H1 (cell line): ENCODE measurements around the gene ATG16L2. TPM values are rescaled to one million over a fixed set of nuclear protein-coding genes. Genes with fewer than 3 reads are reported as not detected.
A peak's percentile ranks its signal among the peaks of the same experiment; 100 is the strongest.

ENCODE experiments used
- BCL11A ChIP-seq, 2 experiments: IDR thresholded peaks; one replicate each; pipeline ENCODE4 v1.6.1; 2011; ENCODE audit warnings: low read depth in 2 of 2, low read length in 2 of 2, mild to moderate bottlenecking in 2 of 2
- CTCF ChIP-seq, 3 experiments: IDR thresholded peaks; 1 replicate in 2 of 3; 2 replicates in 1 of 3; pipeline versions ENCODE4 v1.5.1 to v1.6.1; 2011; ENCODE audit warnings: low read length in 3 of 3, mild to moderate bottlenecking in 3 of 3, inconsistent platforms in 2 of 3, low read depth in 1 of 3, moderate library complexity in 1 of 3; ENCODE audit not compliant: insufficient read depth in 1 of 3; ENCODE audit errors: control extremely low read depth in 1 of 3
- TCF12 ChIP-seq: IDR thresholded peaks from 2 replicates; pipeline ENCODE4 v1.6.1; 2011; ENCODE audit warnings: low read depth, mild to moderate bottlenecking, low read length
- polyA plus RNA-seq, 7 experiments: library from polyadenylated mRNA; depleted of rRNA in 3 of 7; stranded (reverse) in 5 of 7; unstranded in 2 of 7; fragments of >200 nt in 5 of 7; fragments of 200-250 nt in 2 of 7; gene quantifications; 1 replicate in 5 of 7; 2 replicates in 1 of 7; 4 replicates in 1 of 7; pipeline versions ENCODE4 v1.2.1 to v1.2.3, GENCODE V29; 2011 to 2013; ENCODE audit warnings: missing spikeins in 2 of 7, mixed read lengths in 2 of 7
- total RNA-seq: library from RNA; stranded (reverse); fragmentation: NEBNext Ultra II Directional; extraction: Animal tissue kit (Norgen Biotek cat#: 25700); gene quantifications from 2 replicates; pipeline ENCODE4 v1.2.1, GENCODE V29; 2021

Gene ATG16L2
- total and polyA plus RNA-seq, 2 of the 8 experiments (the other 6 are each of a cell fraction or from before 2014, with no cell fraction given), result 11.0 to 18.5 TPM

- TF ChIP-seq CTCF (IDR thresholded peaks at IDR 0.05; ENCODE audit: control extremely low read depth in 1 of 3, insufficient read depth in 1 of 3, low read depth in 1 of 3, low read length in 3 of 3), result peak; percentile 66 to 84 (median 76)
- no peak; the same call in 1 of the 2 replicates for TF ChIP-seq TCF12
- no peak for TF ChIP-seq BCL11A (IDR thresholded peaks at IDR 0.05; ENCODE audit: low read depth in 2 of 2, low read length in 2 of 2)
These were observed 20.5 kb upstream of the ATG16L2 start, which contains the start of gene STARD10 (continued) for GRCh38 chr11:72793425-72794367.
